A673 (cell line): Measurements from ENCODE around the gene ADAMTSL1.

Experiments used
- CTCF ChIP-seq: fragments of 300-800, 200-600 bp; sonication (generic); conservative IDR thresholded peaks from 2 replicates; pipeline ENCODE4 v1.5.1; 2017; ENCODE audit warnings: low read depth, mild to moderate bottlenecking, antibody characterized with exemption, low read length, moderate library complexity, mixed read lengths
- EZH2 ChIP-seq: fragments of 200-600 bp; sonication (generic); IDR thresholded peaks from 2 replicates; pipeline ENCODE4 v1.6.1; 2017; ENCODE audit warnings: borderline replicate concordance, low read depth, mild to moderate bottlenecking, mixed read lengths, antibody characterized with exemption, low read length; ENCODE audit not compliant: poor library complexity, severe bottlenecking

DNA sequence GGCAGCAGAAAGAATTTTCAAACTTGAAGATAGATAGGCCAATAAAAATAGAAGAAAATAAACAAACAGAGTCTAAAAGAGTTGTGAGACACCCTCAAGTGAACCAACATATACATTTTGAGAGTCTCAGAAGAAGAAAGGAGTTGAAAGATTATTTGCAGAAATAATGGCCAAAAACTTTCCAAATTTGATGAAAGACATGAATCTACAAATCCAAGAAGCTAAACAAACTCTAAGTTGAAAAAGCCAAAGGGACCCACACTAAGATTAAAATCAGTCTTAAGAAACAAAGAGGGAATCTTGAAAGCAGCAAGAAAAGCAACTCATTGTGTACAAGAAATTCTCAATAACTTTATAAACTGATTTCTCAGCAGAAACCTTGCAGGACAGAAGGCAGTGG lies 422.1 kb downstream of the ADAMTSL1 start:
- no peak for TF ChIP-seq CTCF
- no peak for TF ChIP-seq EZH2
